GM21526 (cell line): ENCODE results near the gene HOXC9.
"Not testable (repeated sequence)": the region's sequence is repeated elsewhere in the genome, so short reads cannot be mapped to it uniquely, and the experiment has no call there.

ENCODE experiments used
- ATAC-seq: cut with Tn5 transposase; IDR thresholded peaks from one replicate; pipeline ENCODE4 v1.9.1; 2021; ENCODE audit warnings: moderate library complexity; ENCODE audit not compliant: unreplicated experiment, low FRiP score

The HOXC9 gene

GRCh38 chr12:54036620-54037359 is 36.8 kb downstream of the HOXC9 start:
- ATAC-seq: no peak

GRCh38 chr12:54037360-54038283 is 37.7 kb downstream of the HOXC9 start:
- ATAC-seq: no peak

- ATAC-seq: no peak
Observed at GRCh38 chr12:54038284-54038870, 38.4 kb downstream of the HOXC9 start.

DNA sequence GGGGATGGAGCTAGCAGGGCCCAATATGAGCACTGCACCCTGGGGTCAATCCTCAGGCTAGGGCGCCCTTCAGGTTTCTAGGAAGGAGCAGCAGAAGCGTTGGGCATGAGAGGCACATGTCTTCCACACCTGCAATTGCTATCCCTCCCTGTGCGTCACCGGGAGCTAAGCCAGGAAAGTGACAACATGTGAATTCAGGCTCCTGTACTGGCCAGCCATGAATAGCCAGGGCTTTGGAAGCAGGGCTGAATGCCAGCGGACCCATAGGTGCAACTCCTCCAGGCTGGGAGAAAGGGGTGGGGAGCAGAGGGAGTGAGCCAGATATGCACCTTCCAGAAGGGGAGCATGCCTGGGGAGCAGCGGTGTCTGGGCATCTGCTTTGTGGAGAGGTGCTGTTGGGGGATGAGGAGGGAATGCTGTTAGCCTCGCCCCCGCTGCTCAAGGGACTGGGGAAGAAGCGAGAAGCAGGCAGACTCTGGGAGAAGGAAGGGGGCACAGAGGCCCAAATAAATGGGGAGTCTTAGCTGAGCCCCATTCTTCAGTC is 39.0 kb downstream of the HOXC9 start:
- no peak for ATAC-seq

- ATAC-seq: no peak
Observed at GRCh38 chr12:54039417-54040147, 39.6 kb downstream of the HOXC9 start.

DNA sequence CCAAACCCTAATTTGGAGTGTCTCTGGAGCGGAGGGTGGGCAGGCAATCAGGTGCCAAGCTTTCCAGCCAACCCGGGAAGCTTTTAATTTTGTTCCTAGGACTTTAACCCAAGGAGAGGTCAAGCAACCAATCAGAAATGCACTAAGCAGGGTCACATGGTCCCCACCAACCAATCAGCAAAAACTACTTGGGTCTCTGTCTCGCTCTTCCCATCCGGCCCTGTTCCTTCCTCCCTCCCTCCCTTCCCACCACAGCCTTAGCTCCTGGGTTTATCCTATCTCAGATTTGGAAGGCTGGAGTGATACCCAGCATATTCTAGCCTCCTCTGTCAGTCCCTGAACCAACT is 40.2 kb downstream of the HOXC9 start:
- no peak for ATAC-seq

DNA sequence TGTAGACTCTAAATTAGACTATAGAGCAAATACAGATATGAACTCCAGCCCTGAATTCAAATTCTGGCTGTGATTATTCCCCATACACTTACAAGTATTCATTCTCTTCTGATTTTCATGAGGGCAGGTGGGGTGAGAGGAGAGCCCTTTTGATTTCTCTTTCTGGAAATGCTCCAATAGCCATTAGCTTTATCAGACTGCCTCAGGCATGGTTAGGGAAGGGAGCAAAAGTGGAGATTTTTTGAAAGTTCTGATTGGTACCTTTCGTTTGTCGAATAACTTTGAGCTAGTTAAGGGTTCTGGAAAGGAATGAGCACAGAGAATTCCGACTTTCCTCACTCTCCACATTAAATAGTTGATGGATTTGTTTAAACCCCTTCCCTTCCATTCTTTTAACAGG is 40.7 kb downstream of the HOXC9 start:
- no peak for ATAC-seq

DNA sequence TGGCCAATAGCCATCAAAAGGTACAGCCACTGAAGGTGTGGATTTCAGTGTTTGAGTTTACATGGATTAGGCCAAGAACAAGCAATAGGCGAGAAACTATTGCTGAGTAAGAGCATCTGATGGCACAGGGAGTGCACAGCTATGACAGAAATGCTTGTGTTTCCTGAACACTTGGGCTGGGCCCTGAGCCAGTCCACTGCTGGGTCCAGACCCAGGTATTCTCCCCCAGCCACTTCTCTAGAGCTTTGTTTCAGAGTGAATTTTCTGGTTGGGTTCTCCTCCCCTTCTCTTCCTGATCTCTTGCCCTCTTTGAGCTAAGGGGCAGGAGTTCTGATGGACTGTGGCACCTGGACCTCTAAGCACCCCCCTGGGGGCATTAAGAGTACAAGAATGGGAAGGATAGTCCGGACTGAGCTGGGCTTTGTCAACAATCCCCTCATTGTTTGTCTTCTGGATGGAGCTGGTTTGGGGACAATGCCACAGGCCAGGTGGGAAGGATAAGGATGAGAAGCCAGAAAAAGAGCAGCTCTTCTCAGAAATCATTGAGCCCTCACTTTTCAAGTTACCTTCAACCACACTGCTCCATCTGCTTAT is 41.2 kb downstream of the HOXC9 start:
- no peak for ATAC-seq

- not testable (repeated sequence) for ATAC-seq
Observed at GRCh38 chr12:54042033-54042432, 42.1 kb downstream of the HOXC9 start.

GRCh38 chr12:54042970-54043853 is 43.3 kb downstream of the HOXC9 start:
- no peak for ATAC-seq

DNA sequence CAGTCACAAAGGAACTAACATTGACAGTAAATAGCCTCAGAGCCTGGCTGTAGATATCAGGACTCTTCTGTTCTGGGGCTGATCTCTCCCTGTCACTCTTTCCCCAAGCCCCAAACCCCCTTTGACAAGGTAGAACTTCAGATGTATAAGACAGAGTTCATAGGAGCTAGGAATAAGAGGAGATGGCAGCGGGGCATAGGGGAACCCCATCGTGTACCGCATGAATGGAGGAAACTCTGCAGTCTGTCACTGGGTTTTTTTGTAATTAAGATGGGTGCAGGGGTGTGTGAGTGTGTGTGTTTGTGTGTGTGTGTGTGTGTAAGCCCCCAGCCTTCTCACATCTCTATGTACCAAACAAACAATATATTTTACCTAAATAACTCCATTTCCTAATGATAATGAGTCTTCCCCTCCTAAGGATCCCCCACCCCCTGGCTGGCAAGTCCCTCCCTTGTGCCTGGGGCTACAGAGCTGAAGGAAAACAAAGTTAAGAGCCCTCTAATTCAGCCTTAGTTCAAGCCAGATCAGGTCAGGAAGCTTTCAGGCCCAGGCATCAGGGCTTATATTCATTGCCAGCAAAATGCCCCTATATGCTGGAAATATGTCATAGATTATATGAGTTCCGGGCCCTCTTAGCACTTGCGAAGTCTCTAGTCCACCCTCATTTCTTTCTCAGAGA is 44.6 kb downstream of the HOXC9 start:
- ATAC-seq: no peak

GRCh38 chr12:54045401-54045800 is 45.4 kb downstream of the HOXC9 start:
- ATAC-seq: no peak

DNA sequence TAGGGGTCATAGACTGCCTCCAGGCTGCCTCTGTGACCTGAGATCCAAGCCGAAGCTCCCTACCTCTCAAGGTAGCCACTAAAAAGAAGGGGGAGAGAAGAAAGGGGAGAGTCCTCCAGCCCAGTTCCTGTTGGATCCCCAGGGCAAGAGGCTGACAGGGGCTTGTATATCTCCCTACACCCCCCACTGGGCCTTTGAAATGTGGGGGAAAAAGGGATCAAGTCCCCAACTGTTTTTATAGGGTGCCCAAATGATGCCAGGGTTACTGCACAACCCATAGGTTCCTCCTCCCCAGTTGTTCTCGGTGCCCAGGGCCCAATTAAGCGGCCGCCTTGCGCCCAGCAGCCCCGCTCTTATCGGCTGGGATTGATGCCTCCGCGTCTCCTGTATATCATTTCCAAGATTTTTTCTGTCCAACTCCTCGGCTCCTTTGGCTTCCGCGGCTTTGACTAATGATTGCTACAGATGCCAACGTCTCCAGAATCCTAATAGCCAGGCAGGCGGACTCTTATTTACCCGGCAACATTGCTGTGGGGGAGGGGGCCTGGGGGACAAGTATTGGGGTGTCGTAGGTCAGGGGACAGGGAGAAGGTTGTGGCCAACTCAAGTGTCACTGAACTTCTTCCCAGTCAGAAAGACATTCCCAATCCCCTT is 46.0 kb downstream of the HOXC9 start:
- no peak for ATAC-seq

GRCh38 chr12:54046809-54047159 is 46.8 kb downstream of the HOXC9 start:
- no peak for ATAC-seq

GRCh38 chr12:54047160-54047963 is 47.4 kb downstream of the HOXC9 start:
- ATAC-seq: no peak

DNA sequence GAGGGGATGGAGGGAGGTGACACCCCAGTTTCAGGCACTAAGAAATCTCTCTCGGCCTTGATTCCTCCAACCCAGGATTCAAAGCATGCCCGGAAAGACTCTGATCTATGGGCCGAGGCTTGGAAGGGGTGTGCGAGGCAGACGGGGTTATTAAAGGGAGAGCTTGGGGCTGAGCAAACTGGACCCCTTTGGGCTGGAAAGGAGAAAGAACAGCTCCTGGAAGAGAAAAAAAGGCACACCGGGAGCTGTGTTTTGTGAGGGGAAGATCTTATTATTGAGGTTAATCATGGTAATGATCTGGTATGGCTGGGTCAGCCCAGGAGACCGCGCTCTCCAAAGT is 48.0 kb downstream of the HOXC9 start:
- ATAC-seq: no peak

DNA sequence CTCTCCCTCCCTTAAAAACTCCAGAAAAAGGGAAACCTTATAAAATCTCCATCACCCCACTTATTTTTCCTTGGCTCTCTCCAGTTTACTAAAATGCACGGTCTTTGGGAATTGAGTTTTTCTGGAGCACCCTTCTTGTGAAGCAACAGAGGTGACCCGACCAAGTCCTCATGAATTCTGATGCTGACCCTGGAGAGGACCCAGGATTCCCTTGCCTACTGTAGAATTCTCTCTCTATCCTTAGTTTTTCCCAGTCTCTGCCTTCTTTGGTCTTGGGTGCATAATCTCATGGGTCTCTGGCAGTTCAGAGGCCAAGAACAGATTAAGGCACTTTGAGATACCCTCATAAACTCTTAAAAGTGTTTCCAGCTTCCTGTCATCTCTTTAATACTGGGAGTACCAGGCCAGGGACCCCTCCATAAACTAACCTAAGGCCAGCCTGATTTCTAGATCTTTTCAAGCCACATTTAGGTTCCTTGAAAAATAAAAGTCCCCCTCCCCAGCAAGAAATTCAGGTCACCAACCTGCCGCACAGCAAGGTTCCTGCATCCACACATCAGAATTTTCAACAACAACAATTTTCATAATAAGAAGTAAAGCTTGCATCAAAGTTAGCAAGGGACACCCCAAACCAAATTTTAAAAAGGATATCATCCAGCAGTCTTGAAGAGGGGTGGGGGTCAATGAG is 48.6 kb downstream of the HOXC9 start:
- ATAC-seq: no peak
